ENCODE results near the gene LRRC47. TPM values are rescaled to one million over a fixed set of nuclear protein-coding genes. Genes with fewer than 3 reads are reported as not detected.
A peak's percentile ranks its signal among the peaks of the same experiment; 100 is the strongest.

LRRC47 gene
- total and polyA plus RNA-seq, 2 of the 13 experiments (the other 11 are each of a cell fraction or from before 2014, with no cell fraction given), result 18.3 to 52.5 TPM

GRCh38 chr1:3796215-3797061 lies at the start of gene LRRC47 (continued):
- TF ChIP-seq POLR2G (IDR thresholded peaks at IDR 0.05; ENCODE audit: low read depth, low read length), result peak; percentile 91
- TF ChIP-seq HMGA1 (CRISPR knock-in tag; conservative IDR thresholded peaks at IDR 0.05), result no peak
- TF ChIP-seq NFIB (CRISPR knock-in tag; IDR thresholded peaks at IDR 0.05; ENCODE audit: borderline replicate concordance), result no peak
- TF ChIP-seq ZNF883 (CRISPR knock-in tag; IDR thresholded peaks at IDR 0.05; ENCODE audit: not compliant biosample characterization), result no peak
- TF ChIP-seq RBM22 (optimal IDR thresholded peaks at IDR 0.05; ENCODE audit: low read length), result no peak
- TF ChIP-seq RARA (CRISPR knock-in tag; IDR thresholded peaks at IDR 0.05), result no peak; the same call in 1 of the 2 replicates
- 0 out of 2 replicates have a peak, but pooled peaks have one; percentile 26 for TF ChIP-seq NFYB (CRISPR knock-in tag; IDR thresholded peaks at IDR 0.05)
- no peak for TF ChIP-seq ZSCAN20 (CRISPR knock-in tag; IDR thresholded peaks at IDR 0.05; ENCODE audit: borderline replicate concordance)
- no peak for TF ChIP-seq CSRNP2 (CRISPR knock-in tag; conservative IDR thresholded peaks at IDR 0.05; ENCODE audit: low read depth)
- peak; percentile 41; the same call in 1 of the 2 replicates for TF ChIP-seq RXRB (CRISPR knock-in tag; IDR thresholded peaks at IDR 0.05; ENCODE audit: borderline replicate concordance)
- TF ChIP-seq HMGXB4 (CRISPR knock-in tag; IDR thresholded peaks at IDR 0.05; ENCODE audit: borderline replicate concordance in 1 of 2, low read depth in 1 of 2), result peak in 1 of 2 experiments; percentile 74; a peak in 2 of 4 replicates
- no peak for TF ChIP-seq SMARCE1 (IDR thresholded peaks at IDR 0.05; ENCODE audit: borderline replicate concordance)
- TF ChIP-seq ATF3 (CRISPR knock-in tag; IDR thresholded peaks at IDR 0.05), result peak; percentile 39; the same call in 1 of the 2 replicates
- TF ChIP-seq HNF4A (CRISPR knock-in tag; IDR thresholded peaks at IDR 0.05), result no peak
- no peak for TF ChIP-seq EZH2 (conservative IDR thresholded peaks at IDR 0.05; ENCODE audit: low read depth, low read length)
- TF ChIP-seq ETS1 (CRISPR knock-in tag; IDR thresholded peaks at IDR 0.05), result no peak
- TF ChIP-seq ZKSCAN1 (IDR thresholded peaks at IDR 0.05; ENCODE audit: low read length), result no peak
- TF ChIP-seq FOXC1 (CRISPR knock-in tag; IDR thresholded peaks at IDR 0.05; ENCODE audit: borderline replicate concordance), result 0 out of 2 replicates have a peak, but pooled peaks have one; percentile 20
- peak; percentile 92; the same call in 1 of the 2 replicates for TF ChIP-seq MYC (CRISPR knock-in tag; IDR thresholded peaks at IDR 0.05; ENCODE audit: borderline replicate concordance)
- TF ChIP-seq IRF2 (CRISPR knock-in tag; IDR thresholded peaks at IDR 0.05), result peak; percentile 85
- no peak for TF ChIP-seq ZNF17 (CRISPR knock-in tag; IDR thresholded peaks at IDR 0.05)
- no peak for TF ChIP-seq TEF (CRISPR knock-in tag; IDR thresholded peaks at IDR 0.05)
- peak; percentile 88 for TF ChIP-seq KDM5A (IDR thresholded peaks at IDR 0.05; ENCODE audit: borderline replicate concordance, low read length)
- peak; percentile 31 for TF ChIP-seq RAD21 (CRISPR knock-in tag; IDR thresholded peaks at IDR 0.05)
